GM10248 (cell line): ENCODE results near the gene TUNAR.

ENCODE experiments used
- CTCF ChIA-PET: fragments of 300-600 bp; sonication (Branson Sonifier 250); formaldehyde crosslinking; extraction: SDS; loops from one replicate; lab custom pipeline; 2021; ENCODE audit warnings: antibody characterized with exemption; lab: Yijun Ruan, JAX
- POLR2A ChIA-PET: fragments of 350-650 bp; sonication (Branson Sonifier 250); formaldehyde crosslinking; extraction: SDS; loops from one replicate; lab custom pipeline; 2020; ENCODE audit warnings: antibody characterized with exemption; lab: Yijun Ruan, JAX
- DNase-seq: peaks from one replicate; pipeline ENCODE4 v3.0.0; 2012; ENCODE audit errors: extremely low spot score
- TF ChIP-seq, protein P1 (sequence below): IDR thresholded peaks from 2 replicates; pipeline ENCODE4 v1.5.1; 2012; ENCODE audit warnings: mild to moderate bottlenecking, low read depth; ENCODE audit errors: extremely low read depth, missing control alignments, control extremely low read depth

TUNAR gene

DNA sequence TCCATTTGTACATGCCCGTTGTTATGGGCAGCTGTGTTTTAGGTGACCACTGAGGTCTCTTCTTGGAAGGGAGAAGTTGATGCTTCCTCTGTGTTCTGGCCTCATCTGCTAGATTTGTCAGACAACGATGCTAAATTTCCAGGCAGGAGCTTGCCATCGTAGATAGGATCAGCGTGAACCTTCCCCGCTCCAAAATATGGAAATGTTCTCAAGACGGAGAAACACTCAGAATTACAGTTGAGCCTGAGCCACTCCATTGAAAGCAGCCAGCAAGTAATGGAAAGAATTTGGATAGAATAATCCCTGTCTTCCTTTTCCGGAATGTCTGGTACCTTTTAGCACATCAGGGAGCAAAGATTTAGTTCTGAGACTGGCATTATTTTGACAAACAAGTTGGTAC is 34.8 kb downstream of the TUNAR start:
- no peak for DNase-seq
- TF ChIP-seq, protein P1, sequence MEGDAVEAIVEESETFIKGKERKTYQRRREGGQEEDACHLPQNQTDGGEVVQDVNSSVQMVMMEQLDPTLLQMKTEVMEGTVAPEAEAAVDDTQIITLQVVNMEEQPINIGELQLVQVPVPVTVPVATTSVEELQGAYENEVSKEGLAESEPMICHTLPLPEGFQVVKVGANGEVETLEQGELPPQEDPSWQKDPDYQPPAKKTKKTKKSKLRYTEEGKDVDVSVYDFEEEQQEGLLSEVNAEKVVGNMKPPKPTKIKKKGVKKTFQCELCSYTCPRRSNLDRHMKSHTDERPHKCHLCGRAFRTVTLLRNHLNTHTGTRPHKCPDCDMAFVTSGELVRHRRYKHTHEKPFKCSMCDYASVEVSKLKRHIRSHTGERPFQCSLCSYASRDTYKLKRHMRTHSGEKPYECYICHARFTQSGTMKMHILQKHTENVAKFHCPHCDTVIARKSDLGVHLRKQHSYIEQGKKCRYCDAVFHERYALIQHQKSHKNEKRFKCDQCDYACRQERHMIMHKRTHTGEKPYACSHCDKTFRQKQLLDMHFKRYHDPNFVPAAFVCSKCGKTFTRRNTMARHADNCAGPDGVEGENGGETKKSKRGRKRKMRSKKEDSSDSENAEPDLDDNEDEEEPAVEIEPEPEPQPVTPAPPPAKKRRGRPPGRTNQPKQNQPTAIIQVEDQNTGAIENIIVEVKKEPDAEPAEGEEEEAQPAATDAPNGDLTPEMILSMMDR = no peak
- CTCF ChIA-PET = interaction anchor here (1.1 to 1.8 kb wide), 2 partner anchors 17 to 18 kb away, joined by 4 read pairs; no protein-coding TSS in a partner anchor
- POLR2A ChIA-PET = no interaction called here

DNA sequence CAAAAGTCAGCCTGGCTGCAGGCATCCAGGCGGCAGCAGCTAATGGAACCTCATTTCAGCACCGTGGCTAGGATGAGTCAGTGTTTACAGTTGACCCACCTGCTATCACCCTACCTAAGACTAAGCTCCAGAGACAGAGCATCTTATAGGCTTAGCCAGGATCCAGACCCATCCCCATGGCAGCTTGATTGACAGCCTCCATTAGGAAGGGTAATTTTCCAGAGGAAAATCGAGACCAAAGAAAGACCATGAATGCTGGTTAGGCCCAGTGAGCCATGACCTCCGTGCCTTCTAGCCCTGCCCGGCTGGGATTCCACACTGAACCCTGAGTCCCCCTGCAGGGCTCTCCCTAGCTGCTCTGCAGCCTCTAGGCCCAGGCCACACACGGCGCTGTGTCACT is 38.7 kb downstream of the TUNAR start:
- ChIA-PET POLR2A (no interaction called here), CTCF (interaction anchor here (1.2 to 1.8 kb wide), 3 partner anchors 8 to 35 kb away, joined by 3 to 4 read pairs (median 3); no protein-coding TSS in a partner anchor)
- DNase-seq = no peak
- TF ChIP-seq, protein P1 = no peak

DNA sequence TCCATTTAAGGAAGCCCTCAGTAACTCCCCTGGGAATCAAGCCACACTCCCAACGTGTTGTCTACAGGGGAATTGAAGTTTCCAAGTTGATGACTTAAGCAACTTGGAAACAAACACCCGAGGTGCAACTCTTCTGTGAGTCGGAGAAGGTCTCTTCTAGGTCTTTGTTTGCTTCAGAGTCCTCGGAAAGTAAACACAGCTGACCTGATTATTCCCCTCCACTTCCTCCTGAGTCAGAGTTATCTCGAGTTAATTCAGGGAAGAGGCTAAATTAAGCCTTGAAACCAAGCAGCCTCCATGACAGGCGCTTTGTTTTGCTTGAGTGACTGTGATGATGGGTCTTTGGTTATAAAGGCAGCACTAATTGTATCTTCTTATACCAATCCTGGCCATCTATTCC is 41.8 kb downstream of the TUNAR start:
- DNase-seq = no peak
- CTCF ChIA-PET = no interaction called here
- TF ChIP-seq, protein P1 = no peak
- POLR2A ChIA-PET = no interaction called here

DNA sequence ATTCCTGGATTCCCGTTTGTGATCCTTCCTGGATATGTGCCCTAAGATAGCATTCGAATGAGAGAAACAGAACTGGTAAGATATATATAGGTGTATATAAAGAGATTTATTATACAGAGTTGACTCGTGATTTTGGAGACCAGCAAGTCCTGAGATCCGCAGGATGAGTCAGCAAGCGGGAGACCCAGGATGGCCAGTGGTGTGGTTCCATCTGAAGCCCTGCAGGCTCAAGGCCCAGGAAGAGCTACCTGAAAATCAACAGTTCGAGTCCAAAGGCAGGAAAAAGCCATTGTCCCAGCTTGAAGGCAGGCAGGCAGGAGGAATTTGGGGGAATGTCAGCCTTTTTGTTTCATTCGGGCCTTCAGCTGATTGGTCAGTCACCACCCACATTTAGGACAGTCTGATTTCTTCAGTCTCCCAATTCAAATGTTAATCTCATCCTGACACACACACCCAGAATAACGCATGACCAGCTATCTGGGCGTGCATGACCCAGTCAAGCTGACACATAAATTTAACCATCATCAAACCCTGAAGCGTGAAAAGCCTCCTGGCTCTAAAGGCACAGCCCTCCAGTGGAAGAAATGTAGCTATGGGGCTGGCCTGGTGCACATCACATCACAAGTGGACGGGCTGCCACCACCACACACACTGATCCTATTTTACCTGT is 44.3 kb downstream of the TUNAR start:
- TF ChIP-seq, protein P1 = no peak
- ChIA-PET CTCF (interaction anchor here (1.0 to 1.5 kb wide), 2 partner anchors 11 to 22 kb away, joined by 3 read pairs; no protein-coding TSS in a partner anchor), POLR2A (no interaction called here)
- DNase-seq = no peak

DNA sequence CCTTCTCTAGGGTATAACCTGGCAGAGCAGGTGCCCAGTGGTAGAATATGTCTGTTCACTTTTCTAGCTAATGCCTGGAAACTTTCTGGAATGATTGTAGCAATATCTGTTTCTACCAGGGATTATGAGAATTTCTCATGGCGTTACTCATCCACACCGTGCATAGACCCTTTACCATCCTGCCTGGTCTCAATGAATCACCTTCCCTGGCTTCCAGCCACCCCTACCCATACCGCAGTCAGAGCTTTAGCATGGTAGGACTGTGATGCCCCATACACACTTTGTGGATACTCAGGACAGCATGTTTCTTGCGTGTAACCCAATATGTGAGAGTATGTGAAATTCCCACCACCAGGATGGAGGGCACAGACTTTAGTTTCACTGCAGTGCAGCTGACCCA is 45.4 kb downstream of the TUNAR start:
- POLR2A ChIA-PET = no interaction called here
- CTCF ChIA-PET = interaction anchor here (1.2 to 1.5 kb wide), 2 partner anchors 12 to 148 kb away, joined by 3 read pairs; no protein-coding TSS in a partner anchor

DNA sequence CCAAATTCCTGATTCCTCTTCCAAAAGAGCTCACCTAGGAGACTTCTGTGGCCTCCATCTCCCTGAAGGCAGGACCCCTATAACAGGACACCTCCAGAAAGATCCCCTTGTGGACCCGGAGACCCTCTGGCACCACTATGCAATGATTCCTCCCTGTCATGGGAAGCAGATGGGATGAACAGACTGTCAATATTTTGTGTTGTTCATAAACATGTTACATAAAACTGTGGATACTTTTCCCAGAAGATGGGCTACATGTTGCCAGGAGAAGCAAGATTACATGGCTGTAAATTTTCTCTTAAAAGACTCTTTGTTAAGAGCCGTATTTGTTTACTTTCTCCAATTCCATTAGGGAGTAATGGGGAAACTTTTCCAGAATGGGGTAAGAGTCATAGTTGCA is 52.1 kb downstream of the TUNAR start:
- TF ChIP-seq, protein P1 = no peak
- DNase-seq = no peak
- ChIA-PET POLR2A (no interaction called here), CTCF (interaction anchor here (1.6 kb wide), 1 partner anchor 18 kb away, joined by 4 read pairs; no protein-coding TSS in a partner anchor)

More for the DNA sequence above, 45.4 kb downstream of the TUNAR start:
- TF ChIP-seq, protein P1 = no peak
- DNase-seq = no peak

DNA sequence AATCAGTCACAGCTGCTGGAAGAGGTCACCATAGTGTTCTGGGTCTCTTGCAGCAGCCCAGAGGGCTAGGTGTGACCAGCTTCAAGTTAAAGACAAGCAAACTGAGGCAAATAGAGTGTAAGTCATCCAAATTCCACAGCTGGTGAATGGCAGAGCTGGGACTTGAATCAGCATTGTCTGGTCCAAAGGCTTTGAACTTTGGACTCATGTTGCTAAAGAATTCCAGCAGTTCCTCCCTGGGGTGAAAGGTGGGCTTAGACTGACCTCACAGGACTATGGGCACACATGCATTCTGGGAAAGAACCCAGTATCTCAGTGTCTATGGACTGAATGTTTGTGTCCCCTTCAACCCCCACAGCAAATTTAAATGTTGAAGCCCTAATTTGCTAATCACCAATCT is 54.8 kb downstream of the TUNAR start:
- ChIA-PET POLR2A (no interaction called here), CTCF (no interaction called here)
- DNase-seq = no peak
- TF ChIP-seq, protein P1 = no peak
